HAP-1 (cell line): ENCODE data around the gene WSB1.
"Not testable (repeated sequence)": the region's sequence is repeated elsewhere in the genome, so short reads cannot be mapped to it uniquely, and the experiment has no call there.

Experiments used
- DNase-seq, 2 experiments: peaks; one replicate each; pipeline ENCODE4 v3.0.0-alpha.2; 2016 to 2020; ENCODE audit warnings: low spot score in 2 of 2
- H3K27me3 ChIP-seq: fragments of 250-450 bp; sonication (Bioruptor Pico); 2 replicates; pipeline ENCODE4 v1.5.1; 2020; ENCODE audit warnings: low read depth, mild to moderate bottlenecking, moderate library complexity
- H3K36me3 ChIP-seq: fragments of 250-450 bp; sonication (Bioruptor Pico); replicated peaks from 2 replicates; pipeline ENCODE4 v1.5.1; 2020; ENCODE audit warnings: mild to moderate bottlenecking
- H3K4me1 ChIP-seq: fragments of 250-450 bp; sonication (Bioruptor Pico); 2 replicates; pipeline ENCODE4 v1.5.1; 2020; ENCODE audit warnings: mild to moderate bottlenecking
- H3K4me3 ChIP-seq: fragments of 250-450 bp; sonication (Bioruptor Pico); 2 replicates; pipeline ENCODE4 v1.5.1; 2020; ENCODE audit warnings: mild to moderate bottlenecking, moderate library complexity
- H3K9me3 ChIP-seq: fragments of 250-450 bp; sonication (Bioruptor Pico); 2 replicates; pipeline ENCODE4 v1.5.1; 2020; ENCODE audit warnings: mild to moderate bottlenecking, moderate library complexity
- in situ Hi-C: fragments of 300-500 bp; cut with MboI; formaldehyde crosslinking; loops from 3 replicates; pipeline ENCODE4 v1.14.3; 2020; ENCODE audit warnings: low sequenced_read_pairs, inconsistent platforms, mixed read lengths

Gene WSB1

GRCh38 chr17:27327397-27327796, 33.5 kb downstream of the WSB1 start:
- Histone ChIP-seq H3K4me1 (peaks cover 5% of the 10 kb centered on the region), H3K9me3 (no peaks in the 10 kb centered on the region), H3K4me3 (no peak overlapping the region), H3K27me3 (no peaks in the 10 kb centered on the region), H3K36me3 (no peaks in the 10 kb centered on the region)
- in situ Hi-C loops = no loop called here
- DNase-seq = no peak

- in situ Hi-C loops = no loop called here
- DNase-seq = no peak
- Histone ChIP-seq H3K9me3 (no peaks in the 10 kb centered on the region), H3K27me3 (no peaks in the 10 kb centered on the region), H3K4me3 (no peak overlapping the region), H3K36me3 (no peaks in the 10 kb centered on the region), H3K4me1 (peaks cover 7% of the 10 kb centered on the region)
These were observed 34.0 kb downstream of the WSB1 start for GRCh38 chr17:27327871-27328270.

GRCh38 chr17:27328686-27329085, 34.8 kb downstream of the WSB1 start:
- not testable (repeated sequence) for DNase-seq

GRCh38 chr17:27329146-27329805, 35.4 kb downstream of the WSB1 start:
- no peaks in the 10 kb centered on the region for H3K27me3 ChIP-seq
- H3K36me3 ChIP-seq = no peaks in the 10 kb centered on the region
- no peak overlapping the region for H3K4me3 ChIP-seq
- no peak for DNase-seq
- peaks cover 18% of the 10 kb centered on the region for H3K4me1 ChIP-seq
- no peaks in the 10 kb centered on the region for H3K9me3 ChIP-seq
- in situ Hi-C loops = no loop called here

More at GRCh38 chr17:27328686-27329085, 34.8 kb downstream of the WSB1 start:
- H3K36me3 ChIP-seq, in situ Hi-C loops, H3K4me3 ChIP-seq, H3K9me3 ChIP-seq, H3K27me3 ChIP-seq: not testable (repeated sequence)
- peaks cover 12% of the 10 kb centered on the region for H3K4me1 ChIP-seq

- no peak for DNase-seq
- no peak overlapping the region for H3K4me3 ChIP-seq
- no peaks in the 10 kb centered on the region for H3K36me3 ChIP-seq
- H3K4me1 ChIP-seq = peaks cover 30% of the 10 kb centered on the region
- no peaks in the 10 kb centered on the region for H3K9me3 ChIP-seq
- in situ Hi-C loops = no loop called here
- no peaks in the 10 kb centered on the region for H3K27me3 ChIP-seq
These were observed 38.1 kb downstream of the WSB1 start for GRCh38 chr17:27332047-27332393.

GRCh38 chr17:27332485-27333409, 38.8 kb downstream of the WSB1 start:
- peak; percentile 97 for DNase-seq
- no peaks in the 10 kb centered on the region for H3K9me3 ChIP-seq
- peaks cover 30% of the 10 kb centered on the region for H3K4me1 ChIP-seq
- in situ Hi-C loops = no loop called here
- peak overlapping the region; percentile 21 for H3K4me3 ChIP-seq
- H3K27me3 ChIP-seq = no peaks in the 10 kb centered on the region
- no peaks in the 10 kb centered on the region for H3K36me3 ChIP-seq

GRCh38 chr17:27333410-27333980, 39.6 kb downstream of the WSB1 start:
- in situ Hi-C loops = no loop called here

GRCh38 chr17:27336184-27336583, 42.3 kb downstream of the WSB1 start:
- in situ Hi-C loops = no loop called here
- Histone ChIP-seq H3K4me3 (no peak overlapping the region), H3K4me1 (peaks cover 46% of the 10 kb centered on the region), H3K9me3 (no peaks in the 10 kb centered on the region), H3K27me3 (no peaks in the 10 kb centered on the region), H3K36me3 (peaks cover 6% of the 10 kb centered on the region; the same call in 1 of the 2 replicates)
- no peak for DNase-seq

More at GRCh38 chr17:27333410-27333980, 39.6 kb downstream of the WSB1 start:
- Histone ChIP-seq H3K36me3 (no peaks in the 10 kb centered on the region), H3K4me1 (peaks cover 37% of the 10 kb centered on the region), H3K9me3 (no peaks in the 10 kb centered on the region), H3K27me3 (no peaks in the 10 kb centered on the region), H3K4me3 (peak overlapping the region; percentile 21)
- DNase-seq = no peak

- Histone ChIP-seq H3K27me3 (no peaks in the 10 kb centered on the region), H3K9me3 (no peaks in the 10 kb centered on the region), H3K4me1 (peaks cover 35% of the 10 kb centered on the region), H3K4me3 (no peak overlapping the region), H3K36me3 (peaks cover 6% of the 10 kb centered on the region; the same call in 1 of the 2 replicates)
- in situ Hi-C loops = no loop called here
- no peak for DNase-seq
These were observed 44.6 kb downstream of the WSB1 start for GRCh38 chr17:27338536-27338985.

- Histone ChIP-seq H3K4me1 (peaks cover 29% of the 10 kb centered on the region), H3K27me3 (no peaks in the 10 kb centered on the region), H3K9me3 (no peaks in the 10 kb centered on the region), H3K36me3 (peaks cover 6% of the 10 kb centered on the region; the same call in 1 of the 2 replicates), H3K4me3 (no peak overlapping the region)
- DNase-seq = no peak
- in situ Hi-C loops = no loop called here
These were observed 45.4 kb downstream of the WSB1 start for GRCh38 chr17:27339198-27339835.

- DNase-seq = no peak
- Histone ChIP-seq H3K36me3 (peaks cover 6% of the 10 kb centered on the region; the same call in 1 of the 2 replicates), H3K9me3 (no peaks in the 10 kb centered on the region), H3K4me1 (peaks cover 29% of the 10 kb centered on the region), H3K4me3 (no peak overlapping the region), H3K27me3 (no peaks in the 10 kb centered on the region)
- in situ Hi-C loops = loop anchor here (10.0 kb wide), 1 partner anchor 95 kb away; no protein-coding TSS in a partner anchor
These were observed 46.1 kb downstream of the WSB1 start for GRCh38 chr17:27339836-27340550.

- H3K36me3 ChIP-seq = peaks cover 6% of the 10 kb centered on the region; the same call in 1 of the 2 replicates
- no peaks in the 10 kb centered on the region for H3K27me3 ChIP-seq
- H3K4me3 ChIP-seq = no peak overlapping the region
- DNase-seq = no peak
- peaks cover 27% of the 10 kb centered on the region for H3K4me1 ChIP-seq
- H3K9me3 ChIP-seq = no peaks in the 10 kb centered on the region
- in situ Hi-C loops = loop anchor here (10.0 kb wide), 1 partner anchor 96 kb away; no protein-coding TSS in a partner anchor
These were observed 46.7 kb downstream of the WSB1 start for GRCh38 chr17:27340575-27340974.

- no peak for DNase-seq
- Histone ChIP-seq H3K4me1 (peaks cover 32% of the 10 kb centered on the region), H3K4me3 (no peak overlapping the region), H3K9me3 (no peaks in the 10 kb centered on the region), H3K27me3 (no peaks in the 10 kb centered on the region), H3K36me3 (peaks cover 7% of the 10 kb centered on the region)
- in situ Hi-C loops = loop anchor here (10.0 kb wide), 1 partner anchor 96 kb away; no protein-coding TSS in a partner anchor
These were observed 47.1 kb downstream of the WSB1 start for GRCh38 chr17:27341041-27341471.
